Measurements from ENCODE around the gene DHRS4.
"Not testable (repeated sequence)": the region's sequence is repeated elsewhere in the genome, so short reads cannot be mapped to it uniquely, and the experiment has no call there.

The DHRS4 gene

GRCh38 chr14:23950411-23951135 is 3.0 kb upstream of the DHRS4 start:
- TF ChIP-seq CTCF (IDR thresholded peaks at IDR 0.05; ENCODE audit: insufficient read depth, low read length) (no peak), POLR2AphosphoS5 (IDR thresholded peaks at IDR 0.05; ENCODE audit: low read depth) (no peak), GABPA (IDR thresholded peaks at IDR 0.05; ENCODE audit: low read depth) (no peak), SPI1 (IDR thresholded peaks at IDR 0.05; ENCODE audit: borderline replicate concordance, low read depth) (no peak), REST (IDR thresholded peaks at IDR 0.05; ENCODE audit: insufficient replicate concordance, low read depth) (no peak)
- no peak for DNase-seq (ENCODE audit: low read depth in 1 of 2, low spot score in 1 of 2)
- no peak overlapping the region for H3K4me3 ChIP-seq (replicated peaks; ENCODE audit: insufficient read depth, low read length)
- no peaks in the 10 kb centered on the region for H3K27me3 ChIP-seq (ENCODE audit: insufficient read depth, poor library complexity, severe bottlenecking)
- no peak overlapping the region for H3K27ac ChIP-seq (replicated peaks)

- H3K27me3 ChIP-seq (ENCODE audit: insufficient read depth, poor library complexity, severe bottlenecking); DNase-seq (ENCODE audit: low read depth in 1 of 2, low spot score in 1 of 2); H3K4me3 ChIP-seq (replicated peaks; ENCODE audit: insufficient read depth, low read length); H3K27ac ChIP-seq (replicated peaks): not testable (repeated sequence)
These were observed 2.5 kb upstream of the DHRS4 start for GRCh38 chr14:23951136-23951466.

- DNase-seq (ENCODE audit: low read depth in 1 of 2, low spot score in 1 of 2), result no peak
- TF ChIP-seq POLR2AphosphoS5 (IDR thresholded peaks at IDR 0.05; ENCODE audit: low read depth) (no peak), REST (IDR thresholded peaks at IDR 0.05; ENCODE audit: insufficient replicate concordance, low read depth) (no peak), SPI1 (IDR thresholded peaks at IDR 0.05; ENCODE audit: borderline replicate concordance, low read depth) (no peak), GABPA (IDR thresholded peaks at IDR 0.05; ENCODE audit: low read depth) (no peak), CTCF (IDR thresholded peaks at IDR 0.05; ENCODE audit: insufficient read depth, low read length) (no peak)
- Histone ChIP-seq H3K27ac (replicated peaks) (no peak overlapping the region), H3K27me3 (ENCODE audit: insufficient read depth, poor library complexity, severe bottlenecking) (no peaks in the 10 kb centered on the region), H3K4me3 (replicated peaks; ENCODE audit: insufficient read depth, low read length) (no peak overlapping the region)
These were observed 1.9 kb upstream of the DHRS4 start for GRCh38 chr14:23951590-23952201.

GRCh38 chr14:23953116-23953463 is 480 bp upstream of the DHRS4 start:
- Histone ChIP-seq H3K27ac (replicated peaks) (peak overlapping the region; percentile 73), H3K4me3 (replicated peaks; ENCODE audit: insufficient read depth, low read length) (peak overlapping the region; percentile 70)
- H3K27me3 ChIP-seq (ENCODE audit: insufficient read depth, poor library complexity, severe bottlenecking); DNase-seq (ENCODE audit: low read depth in 1 of 2, low spot score in 1 of 2): not testable (repeated sequence)

GRCh38 chr14:23954279-23954614 is 677 bp downstream of the DHRS4 start:
- peak overlapping the region; percentile 70 for H3K4me3 ChIP-seq (replicated peaks; ENCODE audit: insufficient read depth, low read length)
- H3K27ac ChIP-seq (replicated peaks), result not testable (repeated sequence)

GRCh38 chr14:23954965-23955364 is 1.4 kb downstream of the DHRS4 start:
- not testable (repeated sequence) for DNase-seq (ENCODE audit: low read depth in 1 of 2, low spot score in 1 of 2); H3K27me3 ChIP-seq (ENCODE audit: insufficient read depth, poor library complexity, severe bottlenecking); H3K27ac ChIP-seq (replicated peaks); H3K4me3 ChIP-seq (replicated peaks; ENCODE audit: insufficient read depth, low read length)

More at GRCh38 chr14:23954279-23954614, 677 bp downstream of the DHRS4 start:
- H3K27me3 ChIP-seq (ENCODE audit: insufficient read depth, poor library complexity, severe bottlenecking); DNase-seq (ENCODE audit: low read depth in 1 of 2, low spot score in 1 of 2): not testable (repeated sequence)

GRCh38 chr14:23955811-23956210 is 2.2 kb downstream of the DHRS4 start:
- H3K27me3 ChIP-seq (ENCODE audit: insufficient read depth, poor library complexity, severe bottlenecking); DNase-seq (ENCODE audit: low read depth in 1 of 2, low spot score in 1 of 2); H3K4me3 ChIP-seq (replicated peaks; ENCODE audit: insufficient read depth, low read length); H3K27ac ChIP-seq (replicated peaks): not testable (repeated sequence)

GRCh38 chr14:23957913-23958569 is 4.5 kb downstream of the DHRS4 start:
- H3K27ac ChIP-seq (replicated peaks); H3K4me3 ChIP-seq (replicated peaks; ENCODE audit: insufficient read depth, low read length); H3K27me3 ChIP-seq (ENCODE audit: insufficient read depth, poor library complexity, severe bottlenecking); DNase-seq (ENCODE audit: low read depth in 1 of 2, low spot score in 1 of 2): not testable (repeated sequence)

All from HL-60 (cell line).